ENCODE measurements around the gene NEK10.

NEK10 gene

DNA sequence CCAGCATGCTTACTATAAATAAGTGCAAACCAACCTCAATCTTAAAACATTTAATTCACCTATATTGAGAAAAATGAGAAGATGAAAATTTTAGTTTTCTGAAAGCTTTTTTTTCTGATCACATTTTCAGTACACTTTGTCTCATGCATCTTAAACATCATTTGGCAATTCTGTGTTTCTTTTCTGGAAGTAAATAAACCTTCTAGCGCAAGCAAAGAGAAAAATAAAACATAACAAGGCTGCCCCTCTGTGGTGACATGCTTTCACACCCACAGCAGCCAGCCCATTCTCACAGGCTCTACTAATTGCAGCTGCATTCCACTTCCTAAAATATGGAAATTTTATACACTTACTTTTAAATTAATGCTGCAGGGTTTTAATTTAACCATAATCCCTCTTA lies 90.1 kb downstream of the NEK10 start:
- H3K4me3 ChIP-seq (replicated peaks in 1 of 2; ENCODE audit: low read depth in 2 of 2, low read length in 2 of 2), result no peak overlapping the region
- DNase-seq (ENCODE audit: low read depth in 2 of 2), result peak; percentile 28 to 45
- TF ChIP-seq, protein P1, sequence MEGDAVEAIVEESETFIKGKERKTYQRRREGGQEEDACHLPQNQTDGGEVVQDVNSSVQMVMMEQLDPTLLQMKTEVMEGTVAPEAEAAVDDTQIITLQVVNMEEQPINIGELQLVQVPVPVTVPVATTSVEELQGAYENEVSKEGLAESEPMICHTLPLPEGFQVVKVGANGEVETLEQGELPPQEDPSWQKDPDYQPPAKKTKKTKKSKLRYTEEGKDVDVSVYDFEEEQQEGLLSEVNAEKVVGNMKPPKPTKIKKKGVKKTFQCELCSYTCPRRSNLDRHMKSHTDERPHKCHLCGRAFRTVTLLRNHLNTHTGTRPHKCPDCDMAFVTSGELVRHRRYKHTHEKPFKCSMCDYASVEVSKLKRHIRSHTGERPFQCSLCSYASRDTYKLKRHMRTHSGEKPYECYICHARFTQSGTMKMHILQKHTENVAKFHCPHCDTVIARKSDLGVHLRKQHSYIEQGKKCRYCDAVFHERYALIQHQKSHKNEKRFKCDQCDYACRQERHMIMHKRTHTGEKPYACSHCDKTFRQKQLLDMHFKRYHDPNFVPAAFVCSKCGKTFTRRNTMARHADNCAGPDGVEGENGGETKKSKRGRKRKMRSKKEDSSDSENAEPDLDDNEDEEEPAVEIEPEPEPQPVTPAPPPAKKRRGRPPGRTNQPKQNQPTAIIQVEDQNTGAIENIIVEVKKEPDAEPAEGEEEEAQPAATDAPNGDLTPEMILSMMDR (IDR thresholded peaks at IDR 0.05; ENCODE audit: low read depth, low read length), result peak; percentile 6

DNA sequence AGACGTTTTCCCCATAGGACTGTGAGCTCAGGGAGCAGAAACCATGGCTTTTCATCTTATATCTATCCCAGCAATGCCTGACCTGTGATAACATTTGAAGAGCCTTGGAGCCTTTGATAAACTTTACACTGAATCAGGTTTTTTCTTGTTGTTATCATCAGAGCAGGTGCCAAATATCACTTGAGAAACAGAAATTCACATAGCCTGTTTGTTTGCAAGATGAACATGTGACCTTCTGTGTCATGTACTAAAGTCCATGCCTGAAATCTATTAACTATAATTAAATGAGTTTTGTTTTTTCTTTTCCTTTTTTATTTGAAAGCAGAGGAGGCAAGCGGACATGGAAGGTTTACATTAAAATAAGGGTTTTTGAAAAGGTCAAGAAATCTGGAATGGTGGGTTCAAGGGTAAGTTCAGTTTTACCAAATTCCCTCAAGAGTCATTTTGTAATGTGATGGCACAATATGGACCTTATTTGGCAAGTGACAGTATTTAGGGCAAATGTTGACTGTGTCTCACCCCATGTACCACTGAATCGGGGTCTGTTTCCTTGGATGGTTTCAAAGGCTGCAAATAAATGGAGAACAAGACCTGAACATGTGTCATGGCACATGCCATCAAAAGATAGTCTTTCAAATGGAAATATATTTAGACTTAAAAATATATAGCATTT lies 90.7 kb downstream of the NEK10 start:
- TF ChIP-seq, protein P1 (IDR thresholded peaks at IDR 0.05; ENCODE audit: low read depth, low read length), result no peak
- DNase-seq (ENCODE audit: low read depth in 2 of 2), result no peak
- no peak overlapping the region for H3K4me3 ChIP-seq (replicated peaks in 1 of 2; ENCODE audit: low read depth in 2 of 2, low read length in 2 of 2)

DNA sequence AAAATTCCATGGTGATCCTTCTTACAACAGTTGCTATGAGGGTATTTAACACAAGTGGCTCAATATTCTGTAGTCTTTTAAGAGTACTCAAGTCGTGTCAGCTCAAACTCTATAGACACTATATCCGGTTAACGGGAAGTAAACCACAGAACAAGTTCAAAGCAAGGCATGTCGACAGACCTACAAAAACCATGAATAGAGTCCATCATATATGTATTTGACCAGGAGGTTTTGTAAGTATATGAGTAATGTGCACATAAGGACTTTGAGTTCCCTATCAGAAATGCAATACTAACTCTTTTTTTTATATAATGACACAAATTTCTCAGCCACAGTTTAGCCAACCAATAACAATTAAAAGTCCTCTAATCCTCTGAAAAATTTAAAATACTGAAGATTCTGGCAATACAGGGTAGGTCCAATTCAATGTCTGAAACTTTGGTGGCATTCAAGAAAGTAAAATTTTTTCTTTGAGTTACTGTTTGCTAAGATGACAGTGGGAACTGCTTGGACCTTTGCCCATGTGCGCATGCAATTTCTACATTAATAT lies 93.7 kb downstream of the NEK10 start:
- H3K4me3 ChIP-seq (replicated peaks in 1 of 2; ENCODE audit: low read depth in 2 of 2, low read length in 2 of 2), result no peak overlapping the region
- TF ChIP-seq, protein P1 (IDR thresholded peaks at IDR 0.05; ENCODE audit: low read depth, low read length), result no peak
- no peak for DNase-seq (ENCODE audit: low read depth in 2 of 2)

DNA sequence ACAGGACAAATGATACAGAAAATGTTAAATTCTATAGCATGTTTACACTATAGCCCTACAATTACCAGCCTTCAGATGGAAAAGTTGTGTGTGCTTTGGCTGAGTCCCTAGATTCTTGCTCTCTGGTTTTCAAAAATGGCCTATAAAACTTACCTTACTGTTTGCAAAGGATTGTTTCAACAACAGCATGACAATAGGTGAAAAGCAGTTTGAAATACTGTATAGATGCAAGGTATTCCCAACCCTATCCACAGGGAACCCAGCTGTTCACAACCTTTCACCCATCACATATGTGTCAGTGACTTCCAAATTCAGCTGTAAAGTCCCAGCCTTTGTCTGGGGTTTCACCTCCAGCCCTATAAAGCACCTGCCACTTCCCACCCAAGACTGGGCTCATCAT lies 97.3 kb downstream of the NEK10 start:
- DNase-seq (ENCODE audit: low read depth in 2 of 2), result no peak
- no peak overlapping the region for H3K4me3 ChIP-seq (replicated peaks in 1 of 2; ENCODE audit: low read depth in 2 of 2, low read length in 2 of 2)
- TF ChIP-seq, protein P1 (IDR thresholded peaks at IDR 0.05; ENCODE audit: low read depth, low read length), result no peak

DNA sequence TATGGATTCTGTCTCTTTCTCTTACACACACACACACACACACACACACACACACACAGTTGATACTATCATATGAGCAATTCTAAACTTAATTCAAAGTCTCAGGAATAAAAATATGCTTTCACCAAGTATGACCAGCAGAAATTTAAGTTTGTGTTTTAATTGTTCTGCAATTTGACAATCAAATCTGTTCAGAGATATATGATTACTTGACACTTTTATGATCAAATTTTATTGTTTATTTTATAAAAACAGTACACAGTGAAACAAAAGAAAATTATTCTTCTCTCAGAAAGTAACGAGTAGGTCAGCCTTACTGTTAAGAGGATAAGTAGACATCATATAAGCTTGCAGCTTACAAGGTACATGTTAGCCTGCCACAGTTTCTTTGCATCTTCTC lies 114.3 kb downstream of the NEK10 start:
- no peak for DNase-seq (ENCODE audit: low read depth in 2 of 2)
- H3K4me3 ChIP-seq (replicated peaks in 1 of 2; ENCODE audit: low read depth in 2 of 2, low read length in 2 of 2), result no peak overlapping the region
- TF ChIP-seq, protein P1 (IDR thresholded peaks at IDR 0.05; ENCODE audit: low read depth, low read length), result no peak

DNA sequence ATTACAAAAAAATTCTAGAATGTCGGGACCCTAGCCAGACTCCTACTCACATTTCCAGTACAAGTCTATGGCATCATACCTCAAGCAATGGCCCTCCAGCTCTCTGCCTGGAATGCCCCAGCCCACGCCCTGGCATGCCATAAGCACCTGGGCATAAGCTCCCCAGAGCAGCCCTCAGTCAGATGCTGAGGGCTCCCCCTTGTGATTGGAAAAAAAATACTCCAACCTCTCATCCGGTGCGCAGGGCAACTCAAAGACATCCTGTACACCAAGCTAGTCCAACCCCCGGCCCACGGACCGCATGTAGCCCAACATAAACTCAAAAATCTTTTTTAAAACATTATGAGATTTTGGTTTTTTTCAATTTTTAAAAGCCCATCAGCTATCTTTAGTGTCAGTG lies 115.4 kb downstream of the NEK10 start:
- peak; percentile 59 to 64 for DNase-seq (ENCODE audit: low read depth in 2 of 2)
- TF ChIP-seq, protein P1 (IDR thresholded peaks at IDR 0.05; ENCODE audit: low read depth, low read length), result peak; percentile 56
- no peak overlapping the region for H3K4me3 ChIP-seq (replicated peaks in 1 of 2; ENCODE audit: low read depth in 2 of 2, low read length in 2 of 2)

Data from cardiac fibroblast (primary cell).